Measurements from ENCODE around the gene PDE4B. TPM values are rescaled to one million over a fixed set of nuclear protein-coding genes. Genes with fewer than 3 reads are reported as not detected.
"Not testable (repeated sequence)": the region's sequence is repeated elsewhere in the genome, so short reads cannot be mapped to it uniquely, and the experiment has no call there.

Gene PDE4B
- total RNA-seq, 2 donors from 2014 or later: 23.6 to 53.9 TPM

- ATAC-seq (replicated peaks in 1 of 2) (no peak), DNase-seq (no peak)
- no peak overlapping the region for H3K27ac Mint-ChIP-seq
- peaks cover 26% of the 10 kb centered on the region for H3K27me3 Mint-ChIP-seq (ENCODE audit: low read depth)
- peaks cover 19% of the 10 kb centered on the region for H3K4me1 Mint-ChIP-seq (ENCODE audit: low read depth)
- peaks cover 3 to 6% of the 10 kb centered on the region in 2 donors for H3K9me3 Mint-ChIP-seq
- H3K36me3 Mint-ChIP-seq (ENCODE audit: insufficient read depth in 2 of 2): peaks cover 2 to 13% of the 10 kb centered on the region in 2 donors
- H3K4me3 Mint-ChIP-seq: no peak overlapping the region
These were observed 339.6 kb downstream of the PDE4B start for GRCh38 chr1:66132324-66132723.

DNA sequence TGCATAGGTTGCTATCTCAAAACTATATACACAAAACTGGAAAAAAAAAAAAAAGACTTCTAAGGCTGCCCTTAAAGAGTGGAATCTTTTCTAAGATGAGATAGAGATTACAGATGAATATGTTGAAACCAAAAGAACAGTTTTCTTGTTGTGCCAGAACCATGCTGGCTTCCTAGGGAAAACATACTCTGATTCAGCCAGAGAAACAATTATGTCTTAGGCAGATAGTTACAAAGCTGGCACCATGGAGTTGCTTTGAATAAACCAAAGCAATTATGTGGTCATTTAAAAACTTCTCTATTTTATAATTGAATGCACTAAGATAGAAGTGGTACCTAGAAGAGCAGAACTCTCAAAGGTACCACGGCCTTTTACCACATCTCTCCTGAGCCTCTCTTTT lies 341.3 kb downstream of the PDE4B start:
- Mint-ChIP-seq H3K27ac (no peak overlapping the region), H3K4me1 (ENCODE audit: low read depth) (peaks cover 15% of the 10 kb centered on the region), H3K4me3 (no peak overlapping the region), H3K9me3 (peaks cover 2% of the 10 kb centered on the region in 2 donors), H3K36me3 (ENCODE audit: insufficient read depth in 2 of 2) (peaks cover 2 to 3% of the 10 kb centered on the region in 2 donors), H3K27me3 (ENCODE audit: low read depth) (peaks cover 26% of the 10 kb centered on the region)
- DNase-seq (no peak), ATAC-seq (replicated peaks in 1 of 2) (no peak)

DNA sequence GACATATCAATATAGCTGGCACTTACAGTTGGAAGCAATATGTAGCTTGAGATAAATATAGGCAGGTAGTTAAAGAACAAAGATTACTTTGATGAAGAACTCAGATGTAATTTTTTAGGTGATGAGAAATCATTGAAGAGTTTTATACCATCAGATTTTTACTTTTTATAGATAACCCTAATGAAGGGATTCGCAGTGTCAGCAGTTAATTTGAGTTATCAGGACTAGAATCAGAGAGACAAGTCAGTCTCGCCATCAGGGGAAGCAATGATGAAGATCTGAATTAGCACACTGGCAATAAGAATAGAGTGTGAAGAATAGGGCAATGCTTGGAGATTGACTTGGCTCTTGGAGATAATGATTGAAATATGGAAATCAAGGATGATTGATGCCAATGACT lies 342.5 kb downstream of the PDE4B start:
- ATAC-seq (replicated peaks in 1 of 2) (no peak), DNase-seq (no peak)
- H3K27ac Mint-ChIP-seq: no peak overlapping the region
- peaks cover 2% of the 10 kb centered on the region in 2 donors for H3K36me3 Mint-ChIP-seq (ENCODE audit: insufficient read depth in 2 of 2)
- peaks cover 1 to 2% of the 10 kb centered on the region in 2 donors for H3K9me3 Mint-ChIP-seq
- H3K27me3 Mint-ChIP-seq (ENCODE audit: low read depth): peaks cover 26% of the 10 kb centered on the region
- H3K4me3 Mint-ChIP-seq: no peak overlapping the region
- peaks cover 15% of the 10 kb centered on the region for H3K4me1 Mint-ChIP-seq (ENCODE audit: low read depth)

- not testable (repeated sequence) for H3K4me3 Mint-ChIP-seq; DNase-seq; H3K9me3 Mint-ChIP-seq; H3K36me3 Mint-ChIP-seq (ENCODE audit: insufficient read depth in 2 of 2); H3K27ac Mint-ChIP-seq; ATAC-seq (replicated peaks in 1 of 2)
- Mint-ChIP-seq H3K4me1 (ENCODE audit: low read depth) (peaks cover 15% of the 10 kb centered on the region), H3K27me3 (ENCODE audit: low read depth) (peaks cover 26% of the 10 kb centered on the region)
These were observed 343.7 kb downstream of the PDE4B start for GRCh38 chr1:66136423-66136822.

DNA sequence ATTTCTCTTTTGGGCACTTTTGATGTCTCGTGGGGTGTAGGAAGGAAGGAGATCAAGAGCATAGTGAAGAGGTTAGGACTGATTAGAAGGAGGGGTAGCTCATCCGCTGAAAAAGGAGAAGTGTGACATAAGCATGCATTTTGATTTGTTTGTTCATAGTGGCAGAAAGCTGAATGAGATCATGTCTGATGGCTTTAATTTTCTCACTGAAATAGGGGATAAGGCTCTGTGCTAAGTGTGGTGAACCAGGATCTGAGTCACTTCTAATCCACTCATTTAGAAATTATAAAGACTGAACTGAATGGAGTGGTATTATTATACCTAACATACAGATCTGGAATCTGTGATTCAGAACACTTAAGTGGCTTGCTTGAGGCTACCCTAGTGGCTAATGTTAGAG lies 344.5 kb downstream of the PDE4B start:
- Mint-ChIP-seq H3K4me3 (no peak overlapping the region), H3K9me3 (peaks cover 0 to 1% of the 10 kb centered on the region in 2 donors), H3K36me3 (ENCODE audit: insufficient read depth in 2 of 2) (peaks cover 0 to 2% of the 10 kb centered on the region in 2 donors), H3K4me1 (ENCODE audit: low read depth) (peaks cover 15% of the 10 kb centered on the region), H3K27me3 (ENCODE audit: low read depth) (peaks cover 21% of the 10 kb centered on the region), H3K27ac (no peak overlapping the region)
- DNase-seq (peak; percentile 4 to 11), ATAC-seq (replicated peaks in 1 of 2) (peak; percentile 98)

- H3K27ac Mint-ChIP-seq: no peak overlapping the region
- H3K36me3 Mint-ChIP-seq (ENCODE audit: insufficient read depth in 2 of 2): peaks cover 0 to 2% of the 10 kb centered on the region in 2 donors
These were observed 345.9 kb downstream of the PDE4B start for GRCh38 chr1:66138613-66139012.

DNA sequence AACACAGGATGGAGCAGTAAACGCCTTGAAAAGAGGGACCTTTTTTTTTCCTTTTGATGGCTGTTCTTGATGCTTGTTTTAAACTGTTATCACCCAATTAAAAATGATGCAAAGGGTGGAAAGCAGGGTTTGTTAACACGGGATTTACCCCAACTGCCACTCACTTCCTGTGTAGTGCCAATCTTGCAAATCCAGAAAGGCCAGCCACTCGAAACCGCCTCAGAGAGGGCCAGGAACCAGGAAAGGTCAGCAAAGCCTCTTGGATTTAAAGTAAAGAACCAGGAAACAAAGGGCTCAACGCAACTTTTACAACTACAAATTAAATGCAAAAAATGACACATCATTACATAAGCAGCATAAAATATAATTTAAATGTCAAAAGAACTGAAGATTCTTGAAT lies 347.4 kb downstream of the PDE4B start:
- Mint-ChIP-seq H3K27me3 (ENCODE audit: low read depth) (peaks cover 24% of the 10 kb centered on the region), H3K4me3 (no peak overlapping the region), H3K36me3 (ENCODE audit: insufficient read depth in 2 of 2) (no peaks in the 10 kb centered on the region), H3K4me1 (ENCODE audit: low read depth) (peaks cover 15% of the 10 kb centered on the region), H3K27ac (no peak overlapping the region), H3K9me3 (no peaks in the 10 kb centered on the region)
- ATAC-seq (replicated peaks in 1 of 2) (no peak), DNase-seq (no peak)

More at GRCh38 chr1:66138613-66139012, 345.9 kb downstream of the PDE4B start:
- Mint-ChIP-seq H3K4me3 (no peak overlapping the region), H3K4me1 (ENCODE audit: low read depth) (peaks cover 15% of the 10 kb centered on the region), H3K27me3 (ENCODE audit: low read depth) (peaks cover 32% of the 10 kb centered on the region), H3K9me3 (peaks cover 0 to 1% of the 10 kb centered on the region in 2 donors)
- DNase-seq (no peak), ATAC-seq (replicated peaks in 1 of 2) (no peak)

DNA sequence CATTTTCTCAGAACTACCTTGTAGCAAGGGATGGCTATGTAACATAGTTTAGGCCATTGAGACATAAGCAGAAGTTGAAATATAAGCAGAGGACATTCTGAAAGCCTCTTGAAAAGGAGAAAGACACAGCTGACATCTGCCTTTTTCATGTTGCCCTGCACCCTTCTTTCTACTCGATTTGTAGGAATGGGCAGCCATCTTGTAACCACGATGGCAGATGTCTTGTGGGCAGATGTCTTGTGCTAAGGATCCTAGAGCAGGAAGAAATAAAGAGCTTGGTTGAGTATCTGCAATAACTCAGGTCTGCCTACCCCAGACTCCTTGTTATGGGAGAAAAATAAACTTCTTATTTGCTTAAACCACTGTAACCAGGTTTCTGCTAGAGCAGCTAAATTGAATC lies 351.0 kb downstream of the PDE4B start:
- Mint-ChIP-seq H3K27me3 (ENCODE audit: low read depth) (peaks cover 10% of the 10 kb centered on the region), H3K4me3 (no peak overlapping the region), H3K9me3 (no peaks in the 10 kb centered on the region), H3K4me1 (ENCODE audit: low read depth) (no peaks in the 10 kb centered on the region), H3K27ac (no peak overlapping the region), H3K36me3 (ENCODE audit: insufficient read depth in 2 of 2) (no peaks in the 10 kb centered on the region)
- DNase-seq: no peak
- ATAC-seq (replicated peaks in 1 of 2): no peak

DNA sequence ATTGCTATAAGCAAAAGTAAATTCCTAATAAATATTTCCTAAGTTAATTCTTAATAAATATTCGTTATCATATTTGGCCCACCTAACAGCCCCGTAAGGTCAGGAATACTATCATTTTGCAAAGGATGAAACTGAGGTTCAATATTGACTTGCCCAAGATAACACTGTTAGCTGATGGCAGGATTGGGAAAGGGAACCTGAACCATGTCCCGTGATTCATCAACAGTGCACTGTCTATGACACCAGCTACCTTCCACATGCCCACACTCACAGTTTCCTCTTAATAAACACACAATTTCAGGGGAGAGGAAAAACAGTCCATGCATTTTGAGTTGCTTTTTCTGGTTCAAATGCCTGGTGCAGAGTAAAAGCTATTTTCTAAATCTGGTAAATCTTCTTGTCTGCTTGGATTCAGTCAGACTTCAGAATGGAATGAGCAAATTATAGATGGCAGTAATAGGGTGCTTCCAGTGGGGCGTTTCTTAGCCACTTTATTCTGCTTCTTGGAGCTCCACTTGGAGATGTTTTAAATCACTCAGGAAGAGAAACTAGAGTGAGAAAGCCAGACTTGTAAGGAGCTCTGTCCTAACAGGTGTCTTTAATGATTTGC lies 354.6 kb downstream of the PDE4B start:
- Mint-ChIP-seq H3K4me1 (ENCODE audit: low read depth) (no peaks in the 10 kb centered on the region), H3K4me3 (no peak overlapping the region), H3K27me3 (ENCODE audit: low read depth) (peaks cover 24% of the 10 kb centered on the region), H3K27ac (no peak overlapping the region), H3K36me3 (ENCODE audit: insufficient read depth in 2 of 2) (no peaks in the 10 kb centered on the region), H3K9me3 (no peaks in the 10 kb centered on the region)
- ATAC-seq (replicated peaks in 1 of 2): no peak
- no peak for DNase-seq

DNA sequence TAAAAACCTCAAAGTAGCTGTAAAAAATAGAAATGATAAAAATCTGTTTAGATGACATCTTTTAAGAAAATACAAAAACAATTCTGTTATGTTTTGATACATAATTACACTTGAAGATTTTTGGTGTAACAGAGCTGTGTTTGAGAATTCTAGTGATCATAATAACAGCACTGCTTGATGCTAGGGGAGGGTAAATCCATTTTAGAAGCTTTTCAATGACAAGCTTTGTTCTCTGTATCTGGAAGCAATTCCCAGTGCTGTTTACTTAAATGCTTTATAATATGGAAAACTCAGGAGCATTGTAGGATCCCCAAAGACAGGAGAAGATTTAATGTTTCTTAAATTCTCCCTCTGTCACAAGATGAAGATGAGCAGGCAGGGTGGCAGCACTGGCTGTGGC lies 359.3 kb downstream of the PDE4B start:
- Mint-ChIP-seq H3K4me1 (ENCODE audit: low read depth) (no peaks in the 10 kb centered on the region), H3K36me3 (ENCODE audit: insufficient read depth in 2 of 2) (no peaks in the 10 kb centered on the region)

DNA sequence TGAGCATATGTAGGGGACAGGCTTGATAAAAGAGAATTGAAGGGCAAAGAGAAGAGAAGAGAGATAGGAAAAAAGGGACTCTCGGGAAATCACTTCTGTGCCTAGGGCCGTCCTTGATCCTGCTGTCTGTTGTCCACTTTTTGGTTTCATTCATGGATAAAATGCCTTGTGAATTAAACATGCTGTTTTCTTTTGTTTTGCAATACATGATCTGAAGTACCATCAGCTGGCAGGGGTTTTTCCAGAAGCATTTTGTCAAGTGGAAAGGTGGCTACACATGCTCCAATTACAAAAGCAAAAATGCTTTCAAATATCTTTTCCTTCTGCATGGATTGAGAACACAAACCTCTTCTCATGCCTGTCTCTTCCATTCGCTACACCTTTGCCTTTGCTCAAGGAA lies 361.7 kb downstream of the PDE4B start:
- no peak overlapping the region for H3K4me3 Mint-ChIP-seq
- ATAC-seq (replicated peaks in 1 of 2): no peak
- no peaks in the 10 kb centered on the region for H3K36me3 Mint-ChIP-seq (ENCODE audit: insufficient read depth in 2 of 2)
- H3K27ac Mint-ChIP-seq: no peak overlapping the region
- no peaks in the 10 kb centered on the region for H3K4me1 Mint-ChIP-seq (ENCODE audit: low read depth)
- DNase-seq: no peak
- H3K27me3 Mint-ChIP-seq (ENCODE audit: low read depth): peaks cover 29% of the 10 kb centered on the region
- no peaks in the 10 kb centered on the region for H3K9me3 Mint-ChIP-seq

More for the DNA sequence above, 359.3 kb downstream of the PDE4B start:
- no peak overlapping the region for H3K27ac Mint-ChIP-seq
- H3K27me3 Mint-ChIP-seq (ENCODE audit: low read depth): peaks cover 29% of the 10 kb centered on the region
- ATAC-seq (replicated peaks in 1 of 2) (no peak), DNase-seq (no peak)
- H3K9me3 Mint-ChIP-seq: no peaks in the 10 kb centered on the region
- no peak overlapping the region for H3K4me3 Mint-ChIP-seq

DNA sequence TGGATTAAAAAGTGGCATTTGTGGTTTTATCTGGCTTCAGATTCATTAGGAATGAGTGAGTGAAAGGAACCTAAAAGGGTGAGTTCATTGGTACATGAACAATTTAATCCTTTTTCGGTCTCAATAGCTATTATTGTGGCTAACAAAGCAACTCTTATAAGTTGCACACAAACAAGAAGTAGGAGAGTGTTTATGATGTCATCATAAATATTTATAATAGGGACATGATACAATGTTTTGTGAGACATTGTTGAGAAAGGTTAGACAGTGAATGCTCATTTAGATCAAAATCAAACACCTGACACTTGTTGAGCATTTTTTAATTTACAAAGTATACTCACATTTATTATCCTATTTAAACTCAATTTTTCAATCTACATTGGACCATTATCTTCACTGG lies 363.4 kb downstream of the PDE4B start:
- no peaks in the 10 kb centered on the region for H3K36me3 Mint-ChIP-seq (ENCODE audit: insufficient read depth in 2 of 2)
- no peak overlapping the region for H3K27ac Mint-ChIP-seq
- DNase-seq (no peak), ATAC-seq (replicated peaks in 1 of 2) (no peak)
- no peak overlapping the region for H3K4me3 Mint-ChIP-seq
- no peaks in the 10 kb centered on the region for H3K4me1 Mint-ChIP-seq (ENCODE audit: low read depth)
- H3K27me3 Mint-ChIP-seq (ENCODE audit: low read depth): peaks cover 41% of the 10 kb centered on the region
- no peaks in the 10 kb centered on the region for H3K9me3 Mint-ChIP-seq

DNA sequence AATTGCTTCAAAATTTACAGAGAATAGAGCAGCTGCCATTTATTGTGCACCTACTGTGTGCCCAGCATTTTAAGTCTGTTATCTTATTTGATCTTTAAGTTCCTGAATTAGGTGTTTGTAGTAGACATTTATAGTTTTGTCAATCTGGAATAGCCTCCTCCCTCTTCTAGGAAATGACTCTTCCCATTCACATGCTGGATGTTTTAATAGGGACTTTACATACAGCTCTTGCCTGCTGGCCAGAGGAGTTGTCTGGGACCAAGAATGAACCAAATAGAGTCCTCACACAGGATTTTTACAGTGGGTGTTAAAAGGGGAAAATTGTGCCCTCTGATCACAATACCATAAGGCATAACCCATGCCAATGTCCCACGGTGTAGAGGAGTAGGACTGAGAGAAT lies 367.1 kb downstream of the PDE4B start:
- no peaks in the 10 kb centered on the region for H3K36me3 Mint-ChIP-seq (ENCODE audit: insufficient read depth in 2 of 2)
- ATAC-seq (replicated peaks in 1 of 2) (no peak), DNase-seq (no peak)
- peaks cover 14% of the 10 kb centered on the region for H3K27me3 Mint-ChIP-seq (ENCODE audit: low read depth)
- H3K9me3 Mint-ChIP-seq: no peaks in the 10 kb centered on the region
- H3K4me3 Mint-ChIP-seq: no peak overlapping the region
- no peaks in the 10 kb centered on the region for H3K4me1 Mint-ChIP-seq (ENCODE audit: low read depth)
- no peak overlapping the region for H3K27ac Mint-ChIP-seq

- DNase-seq (no peak), ATAC-seq (replicated peaks in 1 of 2) (no peak)
- Mint-ChIP-seq H3K27ac (no peak overlapping the region), H3K9me3 (no peaks in the 10 kb centered on the region), H3K36me3 (ENCODE audit: insufficient read depth in 2 of 2) (no peaks in the 10 kb centered on the region), H3K4me1 (ENCODE audit: low read depth) (no peaks in the 10 kb centered on the region), H3K27me3 (ENCODE audit: low read depth) (peaks cover 14% of the 10 kb centered on the region), H3K4me3 (no peak overlapping the region)
These were observed 368.0 kb downstream of the PDE4B start for GRCh38 chr1:66160719-66161118.

Data from activated T-cell treated with anti-CD3 and anti-CD28 coated beads, Interleukin-2, amount 50 U/mL, for 72 hours (primary cell).